Measurements from ENCODE around the gene TMEM86A.

TMEM86A gene

GRCh38 chr11:18698341-18699268, at the start of gene TMEM86A:
TMEM86A (plus strand) TSS chr11:18698779; CDS start chr11:18698887, 108 bp downstream.
- Histone ChIP-seq H3F3A (ENCODE audit: insufficient read depth) (no peaks in the 10 kb centered on the region), H3K79me2 (ENCODE audit: insufficient read depth, low read length) (no peaks in the 10 kb centered on the region), H3K27me3 (ENCODE audit: low read length) (no peaks in the 10 kb centered on the region), H2AFZ (ENCODE audit: low read depth, low read length, severe bottlenecking) (peak within 1 kb of the TSS; percentile 78), H3K9ac (ENCODE audit: low read length) (peak within 1 kb of the TSS; percentile 57), H3K27ac (ENCODE audit: low read depth, low read length) (no peak within 1 kb of the TSS), H3K9me2 (replicated peaks; ENCODE audit: insufficient read depth, low read length) (no peaks in the 10 kb centered on the region), H3K36me3 (ENCODE audit: low read length) (no peaks in the 10 kb centered on the region), H3K4me3 (ENCODE audit: insufficient read depth, low read length, poor library complexity, severe bottlenecking) (peak within 1 kb of the TSS; percentile 64), H3K4me2 (ENCODE audit: low read depth, low read length, poor library complexity, severe bottlenecking) (peak within 1 kb of the TSS; percentile 71), H4K20me1 (ENCODE audit: low read depth, low read length) (no peaks in the 10 kb centered on the region), H3K9me3 (ENCODE audit: insufficient read depth, low read length) (no peaks in the 10 kb centered on the region)
- TF ChIP-seq CTCF (IDR thresholded peaks at IDR 0.05; ENCODE audit: insufficient read depth, low read length, poor library complexity, severe bottlenecking) (no peak), EZH2phosphoT487 (conservative IDR thresholded peaks at IDR 0.05; ENCODE audit: low read length) (no peak)

- Histone ChIP-seq H3K9ac (ENCODE audit: low read length) (no peak overlapping the region), H3K27ac (ENCODE audit: low read depth, low read length) (no peak overlapping the region), H3K4me3 (ENCODE audit: insufficient read depth, low read length, poor library complexity, severe bottlenecking) (no peak overlapping the region), H3K36me3 (ENCODE audit: low read length) (no peaks in the 10 kb centered on the region), H3K27me3 (ENCODE audit: low read length) (no peaks in the 10 kb centered on the region), H3K9me2 (replicated peaks; ENCODE audit: insufficient read depth, low read length) (no peaks in the 10 kb centered on the region), H3K9me3 (ENCODE audit: insufficient read depth, low read length) (no peaks in the 10 kb centered on the region), H4K20me1 (ENCODE audit: low read depth, low read length) (no peaks in the 10 kb centered on the region), H2AFZ (ENCODE audit: low read depth, low read length, severe bottlenecking) (no peak overlapping the region), H3F3A (ENCODE audit: insufficient read depth) (no peaks in the 10 kb centered on the region), H3K79me2 (ENCODE audit: insufficient read depth, low read length) (no peaks in the 10 kb centered on the region), H3K4me2 (ENCODE audit: low read depth, low read length, poor library complexity, severe bottlenecking) (no peak overlapping the region)
- no peak for TF ChIP-seq EZH2phosphoT487 (conservative IDR thresholded peaks at IDR 0.05; ENCODE audit: low read length)
- no peak for TF ChIP-seq CTCF (IDR thresholded peaks at IDR 0.05; ENCODE audit: insufficient read depth, low read length, poor library complexity, severe bottlenecking)
Observed at GRCh38 chr11:18650353-18650752, 48.2 kb upstream of the TMEM86A start.

GRCh38 chr11:18650859-18651557, 47.6 kb upstream of the TMEM86A start:
- Histone ChIP-seq H3K27ac (ENCODE audit: low read depth, low read length) (no peak overlapping the region), H4K20me1 (ENCODE audit: low read depth, low read length) (no peaks in the 10 kb centered on the region), H3K9me3 (ENCODE audit: insufficient read depth, low read length) (no peaks in the 10 kb centered on the region), H3F3A (ENCODE audit: insufficient read depth) (no peaks in the 10 kb centered on the region), H3K9ac (ENCODE audit: low read length) (peak overlapping the region; percentile 6; the same call in 1 of the 2 replicates), H3K27me3 (ENCODE audit: low read length) (no peaks in the 10 kb centered on the region), H3K79me2 (ENCODE audit: insufficient read depth, low read length) (no peaks in the 10 kb centered on the region), H3K4me3 (ENCODE audit: insufficient read depth, low read length, poor library complexity, severe bottlenecking) (peak overlapping the region; percentile 23), H2AFZ (ENCODE audit: low read depth, low read length, severe bottlenecking) (peak overlapping the region; percentile 97), H3K4me2 (ENCODE audit: low read depth, low read length, poor library complexity, severe bottlenecking) (peak overlapping the region; percentile 44), H3K9me2 (replicated peaks; ENCODE audit: insufficient read depth, low read length) (no peaks in the 10 kb centered on the region), H3K36me3 (ENCODE audit: low read length) (no peaks in the 10 kb centered on the region)
- TF ChIP-seq CTCF (IDR thresholded peaks at IDR 0.05; ENCODE audit: insufficient read depth, low read length, poor library complexity, severe bottlenecking) = peak; percentile 83
- no peak for TF ChIP-seq EZH2phosphoT487 (conservative IDR thresholded peaks at IDR 0.05; ENCODE audit: low read length)
